Liver (tissue), 3 donors: Measurements from ENCODE around the gene ZNF266.
A peak's percentile ranks its signal among the peaks of the same experiment; 100 is the strongest.

Source experiments
- ATF3 ChIP-seq: IDR thresholded peaks from 2 replicates; pipeline ENCODE4 v1.6.1; 2016; ENCODE audit warnings: antibody characterized with exemption
- CTCF ChIP-seq: fragments of 150-350 bp; IDR thresholded peaks from 2 replicates; pipeline ENCODE4 v1.5.1; 2017; ENCODE audit warnings: improper control_type of control experiment, low read depth, low read length; ENCODE audit not compliant: missing input control
- EGR1 ChIP-seq, 2 donors: IDR thresholded peaks; 2 replicates each; pipeline ENCODE4 v1.6.1; 2016 to 2018; ENCODE audit warnings: antibody characterized with exemption in 2 of 2, low read depth in 2 of 2
- FOXA1 ChIP-seq: IDR thresholded peaks from 2 replicates; pipeline ENCODE4 v1.6.1; 2016; ENCODE audit warnings: antibody characterized with exemption
- GABPA ChIP-seq, 2 donors: IDR thresholded peaks in 1 of 2; conservative IDR thresholded peaks in 1 of 2; 2 replicates each; pipeline ENCODE4 v1.6.1; 2016; ENCODE audit warnings: antibody characterized with exemption in 2 of 2, mild to moderate bottlenecking in 1 of 2, moderate library complexity in 1 of 2
- HNF4A ChIP-seq, 2 donors: conservative IDR thresholded peaks; 2 replicates each; pipeline ENCODE4 v1.6.1; 2016; ENCODE audit warnings: antibody characterized with exemption in 2 of 2, mild to moderate bottlenecking in 2 of 2
- JUND ChIP-seq, 2 donors: IDR thresholded peaks; 2 replicates each; pipeline ENCODE4 v1.6.1; 2016; ENCODE audit warnings: antibody characterized with exemption in 2 of 2
- MAX ChIP-seq: IDR thresholded peaks from 2 replicates; pipeline ENCODE4 v1.6.1; 2016; ENCODE audit warnings: antibody characterized with exemption
- RAD21 ChIP-seq, 2 donors: IDR thresholded peaks; 2 replicates each; pipeline ENCODE4 v1.6.1; 2016; ENCODE audit warnings: antibody characterized with exemption in 2 of 2, mild to moderate bottlenecking in 2 of 2
- REST ChIP-seq: IDR thresholded peaks from 2 replicates; pipeline ENCODE4 v1.6.1; 2016; ENCODE audit warnings: antibody characterized with exemption, mild to moderate bottlenecking
- RXRA ChIP-seq, 2 donors: IDR thresholded peaks; 2 replicates each; pipeline ENCODE4 v1.6.1; 2017 to 2018; ENCODE audit warnings: antibody characterized with exemption in 2 of 2, mild to moderate bottlenecking in 1 of 2
- TAF1 ChIP-seq: conservative IDR thresholded peaks from 2 replicates; pipeline ENCODE4 v1.6.1; 2016; ENCODE audit warnings: antibody characterized with exemption, mild to moderate bottlenecking
- YY1 ChIP-seq: IDR thresholded peaks from 2 replicates; pipeline ENCODE4 v1.6.1; 2016; ENCODE audit warnings: antibody characterized with exemption, mild to moderate bottlenecking
- ZBTB33 ChIP-seq: IDR thresholded peaks from 2 replicates; pipeline ENCODE4 v1.6.1; 2016; ENCODE audit warnings: antibody characterized with exemption
- donor health status: healthy.
- donor health status: healthy.

- TF ChIP-seq CTCF (no peak), FOXA1 (no peak), EGR1 (IDR thresholded peaks at IDR 0.05; ENCODE audit: low read depth in 2 of 2) (no peak), YY1 (no peak), JUND (IDR thresholded peaks at IDR 0.05) (no peak), RAD21 (IDR thresholded peaks at IDR 0.05) (no peak), ATF3 (no peak), GABPA (IDR thresholded peaks at IDR 0.05 in 1 of 2, conservative IDR thresholded peaks at IDR 0.05 in 1 of 2) (peak; percentile 61 to 88), HNF4A (conservative IDR thresholded peaks at IDR 0.05) (no peak), MAX (no peak), TAF1 (no peak), REST (no peak), RXRA (IDR thresholded peaks at IDR 0.05) (no peak), ZBTB33 (no peak)
These were observed 28.5 kb downstream of the ZNF266 start for GRCh38 chr19:9406798-9407352.
